Activated T-cell treated with anti-CD3 and anti-CD28 coated beads, Interleukin-2, amount 50 U/mL, for 4 hours (primary cell): Measurements from ENCODE around the gene FAM25C. TPM values are rescaled to one million over a fixed set of nuclear protein-coding genes. Genes with fewer than 3 reads are reported as not detected.
"Not testable (repeated sequence)": the region's sequence is repeated elsewhere in the genome, so short reads cannot be mapped to it uniquely, and the experiment has no call there.

ENCODE experiments used
- ATAC-seq, 2 donors: fragments of 200-7000 bp; cut with Tn5 transposase; one replicate each; pipeline ENCODE4 v1.10.0; 2021
- DNase-seq: peaks from one replicate; pipeline ENCODE4 v3.0.0-alpha.2; 2020
- H3K27me3 Mint-ChIP-seq: one replicate; pipeline ENCODE4 v1.8.0; 2021; ENCODE audit warnings: low read depth, mixed read lengths
- H3K36me3 Mint-ChIP-seq: one replicate; pipeline ENCODE4 v1.8.0; 2022; ENCODE audit warnings: mixed read lengths; ENCODE audit not compliant: insufficient read depth
- H3K4me1 Mint-ChIP-seq: one replicate; pipeline ENCODE4 v1.8.0; 2021; ENCODE audit warnings: low read depth, mixed read lengths
- H3K4me3 Mint-ChIP-seq: one replicate; pipeline ENCODE4 v1.8.0; 2021; ENCODE audit warnings: mild to moderate bottlenecking, moderate library complexity, mixed read lengths
- H3K9me3 Mint-ChIP-seq: one replicate; pipeline ENCODE4 v1.8.0; 2021; ENCODE audit warnings: mixed read lengths
- total RNA-seq, 3 donors: library from RNA; stranded (reverse); gene quantifications; one replicate each; pipeline ENCODE4 v1.2.1, GENCODE V29; 2021

The FAM25C gene
- total RNA-seq, 3 donors from 2014 or later: not detected

DNA sequence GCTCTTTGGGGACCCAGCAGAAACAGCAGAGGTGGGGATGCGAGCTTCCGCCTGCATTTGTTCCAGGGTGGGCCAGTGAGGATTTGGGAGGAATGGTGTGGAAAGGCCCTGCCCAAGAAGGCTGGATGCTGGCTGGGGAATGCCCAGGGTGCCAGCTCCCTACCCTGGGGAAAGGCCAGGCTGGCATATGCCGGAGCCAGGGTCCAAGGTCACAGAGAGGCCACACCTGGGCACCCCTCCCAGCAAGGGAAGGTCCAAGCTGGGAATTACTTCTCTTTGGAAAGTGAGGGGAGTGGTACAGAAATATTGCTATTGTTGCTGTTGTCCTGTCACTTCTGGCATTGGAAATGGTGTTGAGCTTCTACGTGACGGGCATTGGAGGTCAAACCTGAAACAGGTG lies 28.0 kb downstream of the FAM25C start:
- H3K9me3 Mint-ChIP-seq, H3K4me1 Mint-ChIP-seq, H3K36me3 Mint-ChIP-seq, ATAC-seq, H3K4me3 Mint-ChIP-seq, DNase-seq, H3K27me3 Mint-ChIP-seq: not testable (repeated sequence)

DNA sequence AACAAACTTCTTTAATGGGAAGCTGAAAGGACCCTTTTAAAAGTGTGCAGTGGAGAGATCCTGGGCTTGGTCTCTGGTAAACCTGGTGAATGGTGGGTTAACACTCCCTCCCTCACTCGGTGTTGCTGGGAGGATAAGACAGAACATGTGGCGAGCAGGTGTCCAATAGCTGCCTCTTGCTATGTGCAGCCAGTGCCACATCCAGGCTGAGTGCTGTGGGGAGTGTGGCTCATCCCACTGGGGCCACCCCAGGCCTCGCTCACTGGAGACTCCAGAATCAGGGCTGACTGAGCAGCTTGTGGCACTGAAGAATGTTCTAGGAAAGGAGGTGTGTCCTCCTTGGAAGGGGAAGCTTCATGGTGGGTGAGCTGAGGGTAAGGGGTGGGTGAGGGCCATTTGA lies 29.5 kb downstream of the FAM25C start:
- not testable (repeated sequence) for H3K27me3 Mint-ChIP-seq, ATAC-seq, H3K4me1 Mint-ChIP-seq, H3K36me3 Mint-ChIP-seq, DNase-seq, H3K9me3 Mint-ChIP-seq, H3K4me3 Mint-ChIP-seq

DNA sequence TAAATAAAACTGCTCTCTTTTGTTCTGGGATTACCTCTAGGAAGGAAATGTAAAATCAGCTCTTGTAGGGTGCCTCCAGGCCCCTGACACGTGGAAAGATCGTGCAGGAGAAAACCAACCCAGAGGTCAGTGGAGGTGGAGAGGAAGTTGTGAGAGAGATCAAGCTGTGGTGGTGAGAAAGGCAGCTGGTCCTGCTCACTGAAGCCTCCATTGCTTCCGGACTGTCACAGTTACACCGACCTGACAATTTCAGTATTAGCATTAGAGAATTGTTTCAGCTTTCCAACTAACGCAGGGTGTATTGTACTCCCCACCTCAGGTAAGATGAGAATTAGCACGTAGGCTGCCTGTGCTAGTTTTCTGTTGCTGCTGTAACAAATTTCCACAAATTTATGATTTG lies 30.6 kb downstream of the FAM25C start:
- H3K27me3 Mint-ChIP-seq, DNase-seq, H3K9me3 Mint-ChIP-seq, ATAC-seq, H3K36me3 Mint-ChIP-seq, H3K4me1 Mint-ChIP-seq, H3K4me3 Mint-ChIP-seq: not testable (repeated sequence)

DNA sequence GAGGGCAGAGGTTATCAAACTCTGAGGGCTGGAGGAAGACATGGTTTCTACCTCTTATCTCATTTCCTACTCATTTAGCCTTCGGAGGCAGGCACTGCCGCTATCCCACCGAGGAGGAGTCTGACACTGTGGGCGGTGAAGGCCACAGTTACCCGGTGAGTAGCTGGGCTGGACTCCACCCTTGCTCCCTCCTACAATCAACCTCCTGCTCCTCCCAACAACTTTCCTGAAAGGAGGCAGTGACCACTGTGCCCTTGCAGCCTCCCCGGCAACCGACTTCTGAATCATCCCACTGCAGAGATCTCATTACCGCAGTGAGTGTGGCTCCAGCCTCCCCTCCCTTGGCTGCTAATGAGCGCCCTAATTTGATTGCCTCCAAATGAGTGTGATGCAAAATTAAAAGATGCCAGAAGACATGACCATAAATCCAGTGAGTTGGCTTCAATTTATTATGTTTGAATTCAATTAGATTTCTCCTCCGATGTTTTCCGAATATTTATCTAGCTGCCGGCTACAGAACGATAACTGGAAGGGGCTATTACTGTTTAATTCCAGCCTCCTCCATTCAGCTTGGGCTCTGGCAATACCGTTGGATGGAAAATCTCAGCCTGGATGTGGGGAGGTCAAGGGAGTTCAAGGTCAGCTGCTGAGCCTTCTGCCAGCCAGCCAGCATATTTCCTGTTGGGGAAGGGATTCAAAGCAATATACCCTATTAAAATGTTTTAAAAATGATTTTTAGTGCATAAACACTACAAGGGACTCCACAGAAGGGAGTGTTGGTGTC lies 35.1 kb downstream of the FAM25C start:
- ATAC-seq, H3K4me3 Mint-ChIP-seq, H3K4me1 Mint-ChIP-seq, H3K27me3 Mint-ChIP-seq, H3K9me3 Mint-ChIP-seq, DNase-seq, H3K36me3 Mint-ChIP-seq: not testable (repeated sequence)

DNA sequence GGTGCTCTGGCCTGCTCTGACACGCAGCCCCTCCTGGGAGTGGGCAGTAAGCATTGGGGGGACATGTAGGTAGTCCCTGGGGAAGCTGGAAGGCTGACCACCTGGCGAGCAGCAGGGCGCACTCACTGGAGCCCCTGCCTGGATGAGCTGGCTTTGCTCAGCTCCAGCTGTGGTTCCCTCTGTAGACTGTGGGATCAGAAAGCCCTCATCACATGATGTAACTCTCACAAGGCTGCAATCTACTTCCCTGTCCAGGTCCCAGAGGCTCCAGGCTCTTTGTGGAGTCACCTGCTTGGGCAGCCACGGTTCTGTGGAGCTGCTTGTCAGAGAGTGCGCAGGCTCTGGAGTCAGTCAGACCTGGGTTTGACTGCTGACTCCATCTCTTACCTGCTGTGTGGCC lies 36.8 kb downstream of the FAM25C start:
- ATAC-seq, H3K27me3 Mint-ChIP-seq, H3K36me3 Mint-ChIP-seq, H3K4me3 Mint-ChIP-seq, DNase-seq, H3K4me1 Mint-ChIP-seq, H3K9me3 Mint-ChIP-seq: not testable (repeated sequence)

DNA sequence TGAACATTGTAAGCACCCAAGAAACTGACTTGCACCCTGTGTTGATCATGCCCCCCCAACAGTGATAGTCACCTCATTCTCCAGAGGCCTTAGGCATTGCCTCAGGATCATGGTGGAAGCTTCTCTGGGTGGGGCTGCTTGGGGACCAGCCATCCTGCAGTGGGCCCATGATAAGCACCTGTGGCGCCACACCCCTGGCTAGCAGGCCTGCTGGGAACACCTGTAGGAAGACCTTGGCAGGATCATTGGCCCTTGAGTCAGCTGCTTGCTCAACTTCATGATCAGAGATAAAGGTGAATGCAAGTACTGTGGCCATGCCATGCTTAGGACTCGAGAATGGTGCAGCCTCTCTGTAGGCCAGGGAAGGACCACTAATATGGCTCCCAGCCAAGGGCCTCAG lies 38.9 kb downstream of the FAM25C start:
- not testable (repeated sequence) for ATAC-seq, H3K27me3 Mint-ChIP-seq

DNA sequence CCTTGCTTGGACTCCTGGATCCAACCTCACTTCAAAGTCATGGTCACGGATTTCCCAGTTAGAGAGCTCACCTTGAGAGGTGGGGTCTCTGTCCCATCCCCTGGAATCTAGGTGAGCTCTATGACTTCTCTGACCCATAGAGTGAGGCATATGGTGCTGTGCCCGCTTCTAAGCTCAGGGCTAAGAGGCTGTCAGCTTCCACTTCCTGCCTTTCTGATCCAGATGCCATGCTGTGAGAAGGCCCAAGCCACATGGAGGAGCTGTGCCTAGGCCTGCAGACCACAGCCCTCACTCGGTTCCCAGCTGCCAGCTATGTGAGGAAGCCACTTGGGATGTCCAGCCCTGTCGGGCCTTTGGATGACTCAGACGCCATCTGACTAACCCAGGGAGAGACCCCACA lies 39.9 kb downstream of the FAM25C start:
- not testable (repeated sequence) for ATAC-seq, H3K27me3 Mint-ChIP-seq, DNase-seq, H3K9me3 Mint-ChIP-seq, H3K36me3 Mint-ChIP-seq, H3K4me3 Mint-ChIP-seq, H3K4me1 Mint-ChIP-seq

More for the DNA sequence above, 38.9 kb downstream of the FAM25C start:
- H3K4me3 Mint-ChIP-seq, H3K9me3 Mint-ChIP-seq, H3K4me1 Mint-ChIP-seq, DNase-seq, H3K36me3 Mint-ChIP-seq: not testable (repeated sequence)

DNA sequence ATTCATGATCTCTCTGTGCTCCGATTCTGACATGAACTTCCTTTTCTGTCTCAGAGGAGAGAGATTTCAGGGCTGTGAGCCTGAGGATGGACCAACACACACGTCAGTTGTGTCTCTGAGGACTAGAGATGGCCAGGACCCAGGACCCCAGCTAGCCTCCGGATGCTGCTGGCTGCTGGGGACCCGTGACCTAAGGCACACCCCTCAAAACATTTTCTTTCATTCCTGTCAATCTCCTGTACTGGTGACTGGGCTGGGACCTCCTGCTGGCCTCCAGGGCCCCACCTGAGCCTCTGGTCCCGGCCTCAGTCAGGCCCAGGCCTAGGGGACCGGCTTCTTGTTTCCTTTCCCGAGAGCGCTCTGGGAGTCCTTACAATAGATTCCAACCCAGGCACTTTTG lies 42.4 kb downstream of the FAM25C start:
- not testable (repeated sequence) for H3K4me3 Mint-ChIP-seq, H3K9me3 Mint-ChIP-seq, H3K27me3 Mint-ChIP-seq, ATAC-seq, H3K36me3 Mint-ChIP-seq, H3K4me1 Mint-ChIP-seq, DNase-seq

DNA sequence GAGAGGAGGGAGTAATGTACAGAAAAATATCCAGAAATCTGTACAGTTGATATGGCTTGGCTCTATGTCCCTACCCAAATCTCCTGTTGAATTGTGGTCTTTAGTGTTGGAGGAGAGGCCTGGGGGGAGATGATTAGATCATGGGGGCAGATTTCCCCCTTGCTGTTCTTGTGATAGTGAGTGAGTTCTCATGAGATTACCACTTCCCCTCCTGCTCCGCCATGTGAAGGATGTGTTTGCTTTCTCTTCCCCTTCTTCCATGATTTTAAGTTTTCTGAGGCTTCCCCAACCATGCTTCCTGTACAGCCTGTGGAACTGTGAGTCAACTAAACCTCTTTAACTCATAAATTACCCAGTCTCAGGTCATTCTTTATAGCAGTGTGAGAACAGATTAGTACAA lies 52.2 kb downstream of the FAM25C start:
- not testable (repeated sequence) for H3K4me3 Mint-ChIP-seq, H3K4me1 Mint-ChIP-seq, H3K27me3 Mint-ChIP-seq, H3K9me3 Mint-ChIP-seq, DNase-seq, ATAC-seq, H3K36me3 Mint-ChIP-seq

Other genes starting within 250 kb of the FAM25C start
- under 1 TPM; 0.05 to 0.11 (median 0.11) TPM for gene SYT15B, start 236.2 kb downstream of the FAM25C start, total RNA-seq
- gene NPY4R2, start 81.1 kb downstream of the FAM25C start, total RNA-seq: not detected